ENCODE data around the gene CCDC174. TPM values are rescaled to one million over a fixed set of nuclear protein-coding genes. Genes with fewer than 3 reads are reported as not detected.

Gene CCDC174
- 25.4 and 28.7 TPM in 2 replicates for total RNA-seq (2022)
- percentile 92 among the genes with signal in this experiment for Bru-seq, nascent RNA
- BruChase-seq, experiment 1, labeled RNA remaining after a 6-hour chase: percentile 74 among the genes with signal in this experiment
- BruChase-seq, experiment 2, labeled RNA remaining after a 2-hour chase: percentile 88 among the genes with signal in this experiment
- long read RNA-seq, transcript CCDC174-202 (11 exons, 2,942 nt): major isoform, 73 of 85 reads
- long read RNA-seq, partial matches to known transcripts: 0 of 85 reads
- long read RNA-seq, other reads (novel, unspliced or antisense): 12 of 85 reads

- BruUV-seq (replicated peaks): TSS peak; percentile 71
- intact Hi-C loops (cut with micrococcal nuclease): no loop called here
- TF ChIP-seq CTCF (IDR thresholded peaks at IDR 0.05; ENCODE audit: unreplicated experiment): no peak
- peak; percentile 99 for DNase-seq (ENCODE audit: unreplicated experiment)
- Mint-ChIP-seq H3K27ac (ENCODE audit: low read depth, unreplicated experiment) (peak within 1 kb of the TSS; percentile 99), H3K4me3 (ENCODE audit: unreplicated experiment) (peak within 1 kb of the TSS; percentile 99), H3K9me3 (ENCODE audit: unreplicated experiment) (no peaks in the 10 kb centered on the region), H3K4me1 (ENCODE audit: insufficient read depth, unreplicated experiment) (peaks cover 12% of the 10 kb centered on the region), H3K27me3 (ENCODE audit: insufficient read depth, unreplicated experiment) (no peaks in the 10 kb centered on the region), H3K36me3 (ENCODE audit: insufficient read depth, unreplicated experiment) (peaks cover 31% of the 10 kb centered on the region)
- ChIA-PET CTCF (interaction anchor here (0.6 to 1.7 kb wide), 7 partner anchors 21 to 757 kb away, joined by 4 to 6 read pairs (median 5); partner anchors contain the start of gene C3orf20), POLR2A (interaction anchor here (0.6 to 2.9 kb wide), 34 partner anchors 8 to 1810 kb away, joined by 3 to 18 read pairs (median 4); partner anchors contain the start of genes CHCHD4, LSM3, MRPS25 and NR2C2)
These were observed at the start of gene CCDC174 for GRCh38 chr3:14651440-14652251. TSS of gene CCDC174 (plus strand) at chr3:14651762. CDS start at chr3:14651837, 75 bp downstream.

GRCh38 chr3:14602006-14602803 lies 49.4 kb upstream of the CCDC174 start:
- H3K4me3 Mint-ChIP-seq (ENCODE audit: unreplicated experiment): no peak overlapping the region

GRCh38 chr3:14602804-14603644 lies 48.5 kb upstream of the CCDC174 start:
- POLR2A ChIA-PET: no interaction called here

More at GRCh38 chr3:14602006-14602803, 49.4 kb upstream of the CCDC174 start:
- POLR2A ChIA-PET: no interaction called here
- BruUV-seq (replicated peaks): no TSS peak
- CTCF ChIA-PET: no interaction called here
- Mint-ChIP-seq H3K36me3 (ENCODE audit: insufficient read depth, unreplicated experiment) (no peaks in the 10 kb centered on the region), H3K4me1 (ENCODE audit: insufficient read depth, unreplicated experiment) (no peaks in the 10 kb centered on the region), H3K27ac (ENCODE audit: low read depth, unreplicated experiment) (no peak overlapping the region), H3K9me3 (ENCODE audit: unreplicated experiment) (no peaks in the 10 kb centered on the region), H3K27me3 (ENCODE audit: insufficient read depth, unreplicated experiment) (peaks cover 79% of the 10 kb centered on the region)
- no peak for DNase-seq (ENCODE audit: unreplicated experiment)
- intact Hi-C loops (cut with micrococcal nuclease): no loop called here
- TF ChIP-seq CTCF (IDR thresholded peaks at IDR 0.05; ENCODE audit: unreplicated experiment): peak; percentile 14

More at GRCh38 chr3:14602804-14603644, 48.5 kb upstream of the CCDC174 start:
- BruUV-seq (replicated peaks): no TSS peak
- Mint-ChIP-seq H3K4me1 (ENCODE audit: insufficient read depth, unreplicated experiment) (no peaks in the 10 kb centered on the region), H3K9me3 (ENCODE audit: unreplicated experiment) (no peaks in the 10 kb centered on the region), H3K27ac (ENCODE audit: low read depth, unreplicated experiment) (no peak overlapping the region), H3K27me3 (ENCODE audit: insufficient read depth, unreplicated experiment) (peaks cover 74% of the 10 kb centered on the region), H3K4me3 (ENCODE audit: unreplicated experiment) (no peak overlapping the region), H3K36me3 (ENCODE audit: insufficient read depth, unreplicated experiment) (no peaks in the 10 kb centered on the region)
- intact Hi-C loops (cut with micrococcal nuclease): no loop called here
- TF ChIP-seq CTCF (IDR thresholded peaks at IDR 0.05; ENCODE audit: unreplicated experiment): no peak
- no peak for DNase-seq (ENCODE audit: unreplicated experiment)
- CTCF ChIA-PET: interaction anchor here (0.6 kb wide), 1 partner anchor 587 kb away, joined by 4 read pairs; no protein-coding TSS in a partner anchor

Measured in MCF 10A (cell line).